ENCODE measurements around the gene IGSF22.
"Not testable (repeated sequence)": the region's sequence is repeated elsewhere in the genome, so short reads cannot be mapped to it uniquely, and the experiment has no call there.

The IGSF22 gene

GRCh38 chr11:18709414-18709813, 16.6 kb downstream of the IGSF22 start:
- no peak for DNase-seq

- no peak for DNase-seq
These were observed 18.1 kb downstream of the IGSF22 start for GRCh38 chr11:18707811-18708340.

GRCh38 chr11:18706330-18707243, 19.4 kb downstream of the IGSF22 start:
- DNase-seq = no peak

GRCh38 chr11:18705651-18706281, 20.2 kb downstream of the IGSF22 start:
- no peak for DNase-seq

- no peak for DNase-seq
These were observed 21.3 kb downstream of the IGSF22 start for GRCh38 chr11:18704698-18705097.

- no peak for DNase-seq
These were observed 21.8 kb downstream of the IGSF22 start for GRCh38 chr11:18704045-18704645.

- no peak for DNase-seq
These were observed 22.8 kb downstream of the IGSF22 start for GRCh38 chr11:18703001-18703763.

GRCh38 chr11:18701614-18702216, 24.3 kb downstream of the IGSF22 start:
- no peak for DNase-seq

- DNase-seq = no peak
These were observed 25.1 kb downstream of the IGSF22 start for GRCh38 chr11:18700872-18701271.

- no peak for DNase-seq
These were observed 25.6 kb downstream of the IGSF22 start for GRCh38 chr11:18700375-18700774.

GRCh38 chr11:18699848-18700261, 26.1 kb downstream of the IGSF22 start:
- DNase-seq = no peak

GRCh38 chr11:18699269-18699596, 26.8 kb downstream of the IGSF22 start:
- DNase-seq = no peak

- no peak for DNase-seq
These were observed 27.4 kb downstream of the IGSF22 start, which contains the start of gene TMEM86A for GRCh38 chr11:18698341-18699268. TSS of gene TMEM86A (plus strand) at chr11:18698779. CDS start at chr11:18698887, 108 bp downstream.

- no peak for DNase-seq
These were observed 28.4 kb downstream of the IGSF22 start for GRCh38 chr11:18697576-18697975.

- DNase-seq = no peak
These were observed 29.3 kb downstream of the IGSF22 start for GRCh38 chr11:18696638-18697225.

- no peak for DNase-seq
These were observed 32.8 kb downstream of the IGSF22 start for GRCh38 chr11:18692941-18693760.

- DNase-seq = not testable (repeated sequence)
These were observed 34.4 kb downstream of the IGSF22 start for GRCh38 chr11:18691467-18692140.

- no peak for DNase-seq
These were observed 41.7 kb downstream of the IGSF22 start for GRCh38 chr11:18684267-18684666.

GRCh38 chr11:18682466-18682865, 43.5 kb downstream of the IGSF22 start:
- no peak for DNase-seq
